ES-I3 (cell line): ENCODE data around the gene KSR2.
A peak's percentile ranks its signal among the peaks of the same experiment; 100 is the strongest.
"Not testable (repeated sequence)": the region's sequence is repeated elsewhere in the genome, so short reads cannot be mapped to it uniquely, and the experiment has no call there.

ENCODE experiments used
- H3K36me3 ChIP-seq: 2 replicates; pipeline ENCODE4 v1.6.1; 2013; ENCODE audit warnings: mild to moderate bottlenecking, low read length, control low read depth, moderate library complexity; ENCODE audit not compliant: insufficient read depth
- H3K4me1 ChIP-seq: 2 replicates; pipeline ENCODE4 v1.6.1; 2013; ENCODE audit warnings: mild to moderate bottlenecking, control low read depth, low read length; ENCODE audit not compliant: insufficient read depth
- H3K9ac ChIP-seq: 2 replicates; pipeline ENCODE4 v1.6.1; 2013; ENCODE audit warnings: low read depth, mild to moderate bottlenecking, low read length, moderate library complexity
- H3K9me3 ChIP-seq: 2 replicates; pipeline ENCODE4 v1.6.1; 2013; ENCODE audit warnings: mild to moderate bottlenecking, low read length, moderate library complexity; ENCODE audit not compliant: control insufficient read depth, insufficient read depth

The KSR2 gene

DNA sequence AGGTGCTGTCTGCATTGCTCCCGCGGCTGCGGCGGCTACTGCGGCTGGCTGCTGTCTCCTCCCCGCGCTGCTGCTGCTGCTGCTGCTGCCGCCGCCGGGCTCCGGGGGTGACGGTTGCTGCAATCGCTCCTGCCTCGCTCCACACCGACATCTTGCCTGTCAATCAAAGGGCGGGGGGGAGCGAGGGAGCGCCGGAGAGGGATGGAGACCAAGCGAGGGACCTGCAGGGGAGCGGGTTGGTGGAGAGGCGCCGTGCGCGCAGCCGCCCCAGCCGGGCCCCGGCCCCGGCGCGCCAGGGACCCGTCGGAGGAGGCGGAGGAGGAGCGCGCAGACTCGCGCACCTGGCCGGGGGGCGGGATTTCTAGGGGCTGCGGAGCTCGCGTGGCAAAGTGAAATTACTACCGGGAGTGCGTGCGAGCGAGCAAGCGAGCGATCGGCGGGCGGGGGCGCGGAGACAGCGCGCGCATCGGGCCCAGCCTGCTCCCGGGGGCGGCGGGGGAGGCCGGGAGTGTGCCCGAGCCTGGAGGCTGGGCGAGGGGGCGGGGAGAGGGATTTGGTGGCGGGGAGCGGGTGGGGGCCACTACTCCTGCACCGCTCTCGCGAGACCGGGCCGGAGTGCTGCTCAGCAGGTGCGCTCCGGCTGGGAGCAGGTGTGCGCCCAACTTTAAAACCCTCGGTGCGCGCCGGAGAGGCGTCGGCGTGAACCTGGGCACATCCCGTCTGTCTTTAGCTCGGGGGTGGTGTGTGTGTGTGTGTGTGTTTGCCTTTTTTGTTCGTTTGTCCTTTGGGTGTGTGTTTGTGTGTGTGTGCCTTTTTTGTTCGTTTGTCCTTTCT lies at the start of gene KSR2:
Gene KSR2 (minus strand): TSS at position 165 of the 834 bp plus-strand sequence. CDS start 735 bp downstream, outside the sequence.
- Histone ChIP-seq H3K9me3 (no peaks in the 10 kb centered on the region), H3K36me3 (no peaks in the 10 kb centered on the region), H3K9ac (peak within 1 kb of the TSS; percentile 69), H3K4me1 (no peaks in the 10 kb centered on the region)

DNA sequence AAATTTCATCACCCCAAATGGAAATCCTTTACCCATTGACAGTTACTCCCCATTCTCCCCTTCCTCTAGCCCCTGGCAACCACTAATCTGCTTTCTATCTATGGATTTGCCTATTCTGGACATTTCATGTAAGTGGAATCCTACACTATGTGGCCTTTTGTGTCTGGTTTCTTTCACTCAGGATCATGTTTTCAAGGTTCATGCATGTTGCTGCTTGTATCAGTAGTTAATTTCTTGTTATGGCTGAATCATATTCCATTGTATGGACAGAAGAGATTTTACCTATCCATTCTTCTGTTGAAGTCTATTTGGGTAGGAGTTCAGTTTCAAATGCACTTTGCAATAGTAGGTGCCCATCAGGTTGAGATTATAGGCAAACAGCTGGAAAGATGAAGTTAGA lies 49.1 kb upstream of the KSR2 start:
- Histone ChIP-seq H3K4me1 (no peaks in the 10 kb centered on the region), H3K9ac (peak overlapping the region; percentile 86), H3K36me3 (peaks cover 20% of the 10 kb centered on the region; the same call in 1 of the 2 replicates), H3K9me3 (no peaks in the 10 kb centered on the region)

DNA sequence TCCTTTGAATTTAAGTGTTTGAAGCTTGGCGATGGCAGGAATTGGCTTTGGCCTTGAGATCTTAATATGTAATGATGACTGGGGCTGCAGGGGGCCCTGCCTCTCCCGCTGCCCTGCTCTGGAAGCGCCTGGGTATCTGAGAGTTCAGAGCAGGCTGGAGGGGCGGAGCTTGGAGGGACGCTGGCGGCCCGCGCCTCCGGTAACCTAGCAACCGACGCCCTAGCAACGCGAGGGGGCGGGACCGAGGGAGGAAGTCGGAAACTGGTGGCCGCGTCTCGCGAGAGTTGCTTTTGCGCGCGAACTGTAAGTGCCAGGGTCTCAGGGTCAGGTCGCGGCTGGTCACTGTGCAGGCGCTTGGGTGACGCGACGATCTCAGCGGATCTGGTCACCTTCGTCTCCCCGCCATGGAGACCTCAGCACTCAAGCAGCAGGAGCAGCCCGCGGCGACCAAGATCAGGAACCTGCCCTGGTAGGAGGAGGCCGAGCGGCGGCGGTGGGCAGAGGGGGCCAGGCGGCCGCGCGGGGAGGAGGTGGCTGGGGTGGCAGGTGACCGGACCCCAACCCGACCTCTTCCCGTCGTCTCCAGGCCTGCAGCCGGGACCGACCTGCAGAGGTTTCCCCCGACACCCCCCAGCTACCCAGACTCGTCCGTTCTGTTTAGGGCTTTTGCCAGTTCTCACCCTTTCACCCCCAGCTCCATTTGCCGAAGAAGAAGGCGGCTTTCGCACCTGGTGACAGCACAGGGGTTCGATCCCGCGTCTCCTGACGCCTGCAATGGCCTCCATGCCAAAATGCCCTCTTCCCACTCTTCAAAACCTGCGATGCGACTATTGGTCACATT lies 47.9 kb upstream of the KSR2 start, which contains the start of gene RFC5:
Gene RFC5 (plus strand): TSS at position 280 of the 841 bp plus-strand sequence. CDS start 125 bp downstream, at position 405.
- Histone ChIP-seq H3K36me3 (peaks cover 18% of the 10 kb centered on the region; the same call in 1 of the 2 replicates), H3K4me1 (no peaks in the 10 kb centered on the region), H3K9ac (peak within 1 kb of the TSS; percentile 86), H3K9me3 (no peaks in the 10 kb centered on the region)

DNA sequence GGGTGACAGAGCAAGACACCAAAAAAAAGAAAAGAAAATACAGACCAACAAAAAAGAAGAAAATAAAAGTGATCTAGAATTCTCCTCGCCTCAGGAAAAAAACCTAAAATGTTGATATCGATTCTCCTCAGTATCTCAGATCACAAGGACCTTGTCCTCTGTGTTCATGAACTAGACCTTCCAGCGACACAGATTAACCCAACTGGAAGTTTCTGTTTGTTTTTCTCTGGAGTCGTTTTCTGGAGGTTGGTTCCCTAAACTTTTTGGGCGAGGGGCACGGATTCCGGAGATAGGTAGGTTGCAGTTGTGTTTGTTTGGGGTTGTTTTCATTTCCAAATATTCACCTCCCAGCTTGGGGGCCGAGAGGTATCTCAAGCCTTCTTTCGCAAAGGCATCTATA lies 47.2 kb upstream of the KSR2 start:
- Histone ChIP-seq H3K9ac (peak overlapping the region; percentile 8; the same call in 1 of the 2 replicates), H3K9me3 (no peaks in the 10 kb centered on the region), H3K4me1 (no peaks in the 10 kb centered on the region), H3K36me3 (peaks cover 18% of the 10 kb centered on the region; the same call in 1 of the 2 replicates)

DNA sequence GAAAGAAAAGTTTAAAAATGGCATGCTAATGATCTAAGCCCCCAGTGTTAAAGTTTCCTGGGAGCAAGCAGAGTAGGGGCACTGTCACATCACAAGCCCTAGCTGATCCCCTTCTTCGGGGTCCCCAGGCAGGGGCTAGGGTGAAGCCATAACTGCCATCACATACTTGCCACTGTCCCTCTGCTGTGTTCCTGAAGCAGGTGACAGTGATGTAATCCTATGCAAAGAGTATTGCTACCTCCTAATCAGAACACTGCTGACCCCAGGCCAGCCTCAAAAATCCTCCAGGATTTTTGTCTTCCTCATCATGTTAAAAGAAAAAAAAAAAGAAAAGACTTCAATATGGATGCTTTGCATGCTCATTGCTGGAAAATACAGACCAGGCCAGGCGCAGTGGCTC lies 46.5 kb upstream of the KSR2 start:
- H3K36me3 ChIP-seq, result peaks cover 14% of the 10 kb centered on the region; the same call in 1 of the 2 replicates
- H3K9ac ChIP-seq, result no peak overlapping the region
- H3K9me3 ChIP-seq, result no peaks in the 10 kb centered on the region
- no peaks in the 10 kb centered on the region for H3K4me1 ChIP-seq

DNA sequence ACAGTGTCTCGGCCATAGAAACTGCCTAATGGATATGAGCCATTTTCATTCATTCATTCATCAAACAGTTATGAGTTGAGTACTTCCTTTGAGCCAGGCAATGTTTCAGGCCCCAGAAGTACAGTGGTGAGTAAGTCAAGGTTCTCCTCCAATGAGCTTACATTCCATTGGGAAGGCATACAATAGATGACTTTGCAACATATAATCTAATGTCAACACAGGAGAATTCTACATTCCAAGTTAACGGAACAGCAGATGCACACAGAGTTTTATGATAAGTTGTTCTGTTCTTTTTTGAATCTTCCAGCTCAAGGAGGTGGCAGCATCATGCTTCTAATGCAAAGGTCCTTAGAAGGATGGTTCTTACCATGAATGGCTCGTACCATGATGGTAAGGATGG lies 44.5 kb upstream of the KSR2 start:
- H3K9ac ChIP-seq, result no peak overlapping the region
- H3K4me1 ChIP-seq, result no peaks in the 10 kb centered on the region
- H3K36me3 ChIP-seq, result peaks cover 2% of the 10 kb centered on the region; the same call in 1 of the 2 replicates
- no peaks in the 10 kb centered on the region for H3K9me3 ChIP-seq

DNA sequence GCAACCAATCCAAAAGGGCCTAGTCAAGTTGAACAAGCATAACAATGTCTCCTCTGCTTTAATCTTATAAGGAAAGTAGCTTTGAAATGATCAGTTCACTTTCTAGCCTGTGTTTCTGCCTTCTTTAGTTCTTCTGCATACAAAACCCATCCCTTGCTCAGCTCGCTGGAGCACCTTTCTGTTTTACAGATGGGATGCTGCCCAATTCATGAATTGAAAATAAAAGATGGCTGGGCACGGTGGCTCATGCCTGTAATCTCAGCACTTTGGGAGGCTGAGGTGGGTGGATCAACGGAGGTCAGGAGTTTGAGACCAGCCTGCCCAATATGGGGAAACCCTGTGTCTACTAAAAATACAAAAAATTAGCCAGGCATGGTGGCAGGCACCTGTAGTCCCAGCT lies 43.2 kb upstream of the KSR2 start:
- no peaks in the 10 kb centered on the region for H3K9me3 ChIP-seq
- H3K36me3 ChIP-seq, result no peaks in the 10 kb centered on the region
- no peak overlapping the region for H3K9ac ChIP-seq
- H3K4me1 ChIP-seq, result no peaks in the 10 kb centered on the region

DNA sequence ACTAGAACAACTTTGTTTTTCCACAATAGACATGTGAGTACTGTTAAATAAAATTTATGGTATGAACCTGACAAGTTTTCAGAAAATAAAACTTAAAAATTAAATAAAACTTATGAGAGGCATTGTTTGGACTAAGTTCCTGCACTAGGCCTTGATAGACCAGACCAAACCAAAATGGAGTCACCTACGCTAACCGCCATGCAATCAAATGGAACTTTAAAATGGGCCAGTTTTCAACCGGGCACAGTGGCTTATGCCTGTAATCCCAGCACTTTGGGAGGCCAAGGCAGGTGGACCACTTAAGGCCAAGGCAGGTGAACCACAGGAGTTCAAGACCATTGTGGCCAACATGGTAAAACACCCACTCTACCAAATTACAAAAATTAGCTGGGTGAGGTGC lies 42.6 kb upstream of the KSR2 start:
- no peaks in the 10 kb centered on the region for H3K9me3 ChIP-seq
- H3K9ac ChIP-seq, result no peak overlapping the region

DNA sequence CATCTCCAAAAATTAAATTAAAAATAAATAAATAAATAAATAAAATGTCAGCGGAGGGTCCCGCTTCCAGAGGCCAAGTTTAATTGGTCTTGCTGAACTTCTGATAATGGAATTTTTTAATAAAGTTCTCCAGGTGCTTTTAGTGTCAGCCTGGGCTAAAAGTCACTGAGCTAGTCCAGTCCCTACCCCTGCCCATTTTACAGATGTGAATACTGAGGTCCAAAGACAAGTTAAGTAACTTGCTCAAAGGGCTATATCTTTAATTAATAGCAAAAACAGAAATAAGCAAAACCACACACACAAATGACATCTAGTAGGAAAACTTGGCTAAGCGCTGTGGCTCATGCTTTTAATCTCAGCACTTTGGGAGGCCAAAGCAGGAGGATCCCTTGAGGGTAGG lies 42.1 kb upstream of the KSR2 start:
- Histone ChIP-seq H3K4me1 (no peaks in the 10 kb centered on the region), H3K9ac (no peak overlapping the region), H3K9me3 (no peaks in the 10 kb centered on the region), H3K36me3 (no peaks in the 10 kb centered on the region)

More for the DNA sequence above, 42.6 kb upstream of the KSR2 start:
- no peaks in the 10 kb centered on the region for H3K36me3 ChIP-seq
- H3K4me1 ChIP-seq, result no peaks in the 10 kb centered on the region

DNA sequence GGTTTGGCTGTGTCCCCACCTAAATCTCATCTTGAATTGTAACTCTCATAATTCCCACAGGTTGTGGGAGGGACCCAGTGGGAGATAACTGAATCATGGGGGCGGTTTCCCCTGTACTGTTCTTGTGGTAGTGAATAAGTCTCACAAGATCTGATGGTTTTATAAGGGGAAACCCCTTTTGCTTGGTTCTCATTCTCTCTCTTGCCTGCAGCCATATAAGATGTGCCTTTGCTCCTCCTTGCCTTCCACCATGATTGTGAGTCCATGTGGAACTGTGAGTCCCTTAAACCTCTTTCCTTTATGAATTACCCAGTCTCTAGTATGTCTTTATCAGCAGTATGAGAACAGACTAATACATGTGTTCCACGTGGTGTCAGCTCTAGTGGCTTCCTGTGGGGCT lies 31.0 kb upstream of the KSR2 start:
- not testable (repeated sequence) for H3K9ac ChIP-seq, H3K36me3 ChIP-seq, H3K9me3 ChIP-seq, H3K4me1 ChIP-seq

DNA sequence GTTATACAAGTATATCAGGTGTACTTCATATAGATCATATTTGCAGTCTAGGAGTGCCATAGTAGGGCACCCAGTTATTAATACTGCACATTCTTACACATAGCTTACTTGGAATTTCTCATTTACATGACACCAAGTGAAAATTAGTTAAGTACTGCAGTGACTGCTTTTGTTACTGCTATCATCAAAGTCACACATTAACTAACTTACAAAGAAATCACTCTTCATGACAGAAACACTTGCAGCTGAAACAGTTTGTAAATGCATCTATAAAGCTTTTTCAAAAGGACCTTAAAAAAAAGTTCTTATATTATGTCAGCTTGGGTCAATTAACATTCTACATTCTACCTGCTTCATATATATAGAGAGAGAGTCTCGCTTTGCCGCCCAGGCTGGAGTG lies 29.9 kb upstream of the KSR2 start:
- H3K9me3 ChIP-seq, result no peaks in the 10 kb centered on the region
- no peaks in the 10 kb centered on the region for H3K4me1 ChIP-seq
- H3K36me3 ChIP-seq, result no peaks in the 10 kb centered on the region
- H3K9ac ChIP-seq, result no peak overlapping the region

DNA sequence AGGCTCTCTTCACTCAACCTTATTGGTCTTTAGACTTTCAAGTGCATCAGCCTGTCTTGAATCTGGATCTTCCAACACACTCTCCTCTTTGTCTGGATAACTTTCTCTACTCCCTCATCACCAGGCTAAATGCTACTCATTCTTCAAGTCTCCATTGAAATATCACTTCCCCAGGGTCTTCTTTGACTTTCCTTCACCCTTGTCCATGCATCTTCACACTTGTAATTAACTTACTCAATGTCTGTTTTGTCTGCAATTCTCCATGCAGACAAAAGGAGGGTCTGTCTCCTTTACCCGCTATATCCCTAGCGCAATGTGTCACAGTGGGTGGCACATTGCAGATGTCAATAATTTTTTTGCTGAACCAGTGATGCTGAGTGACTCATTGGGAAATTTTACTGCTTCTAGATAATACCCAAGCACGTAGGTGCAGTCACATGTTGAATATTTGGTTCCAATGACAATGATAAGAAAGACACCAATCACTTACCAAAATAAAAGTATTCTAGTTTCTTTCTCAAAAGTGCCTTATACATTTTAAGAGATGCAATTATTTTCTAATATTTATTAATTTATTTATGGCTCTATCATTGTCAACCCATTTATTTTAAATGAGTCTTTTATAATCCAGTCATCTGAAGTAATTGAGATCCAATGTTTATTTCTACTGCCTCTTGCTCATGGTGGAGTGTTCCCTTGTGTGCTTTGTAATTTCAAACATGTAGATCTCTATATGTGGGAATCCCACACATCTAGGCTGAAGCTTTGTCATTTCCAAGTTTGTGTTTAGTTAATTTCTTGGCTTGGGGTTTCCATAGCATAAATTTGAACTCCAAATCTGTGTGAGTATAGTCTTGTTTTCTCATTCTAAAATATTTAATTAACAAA lies 26.0 kb upstream of the KSR2 start:
- Histone ChIP-seq H3K9ac (no peak overlapping the region), H3K36me3 (no peaks in the 10 kb centered on the region)

DNA sequence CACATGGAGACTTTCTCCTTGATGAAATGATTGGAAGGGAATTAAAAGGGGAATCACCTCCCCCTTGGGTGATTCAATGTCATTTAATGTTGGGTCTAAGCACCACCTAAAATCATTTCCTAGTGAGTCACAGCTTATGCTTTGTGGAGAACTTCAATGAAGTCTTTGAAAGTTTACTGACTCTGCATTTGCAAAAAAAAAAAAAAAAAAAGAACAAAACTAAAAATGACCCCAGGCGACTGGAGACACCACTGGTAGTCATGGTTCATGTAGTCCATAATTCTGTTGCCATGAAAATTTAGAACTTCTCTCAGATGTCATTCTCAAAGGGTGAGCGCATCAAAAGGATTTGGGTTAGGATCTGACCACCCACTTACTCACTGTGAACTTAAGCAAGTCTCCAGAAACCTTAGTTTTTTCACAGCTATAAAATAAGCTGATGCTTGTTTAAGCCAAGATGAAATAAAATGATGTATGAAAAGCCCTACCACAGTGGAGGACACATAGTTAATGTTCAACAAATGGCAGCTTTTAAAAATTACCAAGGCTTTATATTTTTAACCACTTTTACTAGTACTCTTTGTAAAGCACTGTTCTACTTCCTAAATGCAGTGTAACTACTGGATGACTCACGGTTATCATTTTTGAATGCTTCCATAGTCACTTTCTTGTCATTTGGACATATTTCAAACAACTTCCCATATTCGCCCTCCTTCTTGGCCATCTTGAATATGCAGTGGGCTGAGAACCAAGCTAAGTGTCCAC lies 18.1 kb upstream of the KSR2 start:
- Histone ChIP-seq H3K36me3 (no peaks in the 10 kb centered on the region), H3K4me1 (no peaks in the 10 kb centered on the region), H3K9me3 (no peaks in the 10 kb centered on the region), H3K9ac (no peak overlapping the region)

More for the DNA sequence above, 26.0 kb upstream of the KSR2 start:
- no peaks in the 10 kb centered on the region for H3K4me1 ChIP-seq
- H3K9me3 ChIP-seq, result no peaks in the 10 kb centered on the region
